Spleen (tissue), 7 donors: ENCODE data around the gene H1-8.

ENCODE experiments used
- POLR2A ChIP-seq, 3 donors: fragments of 450-650 bp; IDR thresholded peaks; one replicate each; pipeline ENCODE4 v1.5.1; 2017; ENCODE audit warnings: antibody characterized with exemption in 3 of 3, mild to moderate bottlenecking in 1 of 3
- TF ChIP-seq, protein P1 (sequence below), 11 experiments: fragments of 200-600 bp in 7 of 11; fragments of 450-650 bp in 4 of 11; sonication (generic) in 4 of 11; IDR thresholded peaks in 8 of 11; conservative IDR thresholded peaks in 3 of 11; 1 replicate in 7 of 11; 2 replicates in 4 of 11; pipeline versions ENCODE4 v1.4.0 to v1.8.0; 2016 to 2021; ENCODE audit warnings: antibody characterized with exemption in 11 of 11, inconsistent platforms in 4 of 11, mild to moderate bottlenecking in 1 of 11
- donor health status: DM: no; HTN: no; CAD: no; lungs with moderate emphysema.
- donor health status: DM: no; HTN: no; CAD: no.
- donor health status: DM: no; HTN: no; CAD: no.

DNA sequence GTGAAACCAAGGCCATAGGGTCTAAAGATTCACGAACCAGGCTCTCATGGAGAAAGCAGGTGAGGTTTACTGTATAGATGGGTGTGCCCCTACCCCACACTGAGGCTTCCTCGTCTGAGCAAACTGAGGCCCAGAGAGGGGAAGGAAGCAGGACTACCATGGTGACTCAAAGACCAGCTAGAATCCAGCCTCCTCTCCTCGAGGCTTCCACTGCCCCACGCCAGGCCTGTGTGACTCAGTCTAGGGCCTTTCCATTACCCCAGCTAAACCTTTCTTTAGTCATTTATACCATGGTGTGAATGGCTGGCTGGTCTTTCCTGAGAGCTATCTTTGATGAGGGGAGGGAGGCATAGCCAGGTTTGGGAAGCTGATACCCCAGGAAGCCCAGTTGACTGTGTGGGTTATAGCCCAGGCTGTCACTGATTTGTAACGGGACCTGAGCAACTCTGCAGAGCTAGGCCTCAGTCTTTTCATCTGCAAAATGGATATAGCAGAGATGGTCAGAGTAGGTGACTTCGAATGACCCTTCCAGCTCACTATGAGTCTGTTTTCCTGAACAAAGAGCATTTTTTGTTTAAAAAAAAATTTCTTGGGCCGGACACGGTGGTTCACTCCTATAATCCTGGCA is 17.5 kb upstream of the H1-8 start:
- TF ChIP-seq, protein P1, sequence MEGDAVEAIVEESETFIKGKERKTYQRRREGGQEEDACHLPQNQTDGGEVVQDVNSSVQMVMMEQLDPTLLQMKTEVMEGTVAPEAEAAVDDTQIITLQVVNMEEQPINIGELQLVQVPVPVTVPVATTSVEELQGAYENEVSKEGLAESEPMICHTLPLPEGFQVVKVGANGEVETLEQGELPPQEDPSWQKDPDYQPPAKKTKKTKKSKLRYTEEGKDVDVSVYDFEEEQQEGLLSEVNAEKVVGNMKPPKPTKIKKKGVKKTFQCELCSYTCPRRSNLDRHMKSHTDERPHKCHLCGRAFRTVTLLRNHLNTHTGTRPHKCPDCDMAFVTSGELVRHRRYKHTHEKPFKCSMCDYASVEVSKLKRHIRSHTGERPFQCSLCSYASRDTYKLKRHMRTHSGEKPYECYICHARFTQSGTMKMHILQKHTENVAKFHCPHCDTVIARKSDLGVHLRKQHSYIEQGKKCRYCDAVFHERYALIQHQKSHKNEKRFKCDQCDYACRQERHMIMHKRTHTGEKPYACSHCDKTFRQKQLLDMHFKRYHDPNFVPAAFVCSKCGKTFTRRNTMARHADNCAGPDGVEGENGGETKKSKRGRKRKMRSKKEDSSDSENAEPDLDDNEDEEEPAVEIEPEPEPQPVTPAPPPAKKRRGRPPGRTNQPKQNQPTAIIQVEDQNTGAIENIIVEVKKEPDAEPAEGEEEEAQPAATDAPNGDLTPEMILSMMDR (IDR thresholded peaks at IDR 0.05 in 8 of 11, conservative IDR thresholded peaks at IDR 0.05 in 3 of 11): no peak
- TF ChIP-seq POLR2A (IDR thresholded peaks at IDR 0.05): no peak
